Fibroblast of villous mesenchyme (primary cell): ENCODE data around the gene RBM39. TPM values are rescaled to one million over a fixed set of nuclear protein-coding genes. Genes with fewer than 3 reads are reported as not detected.

Experiments
- DNase-seq: peaks from one replicate; pipeline ENCODE4 v3.0.0-alpha.2; 2010; ENCODE audit warnings: low read depth
- H3K4me3 ChIP-seq: 2 replicates; pipeline ENCODE4 v1.5.1; 2011; ENCODE audit warnings: low read depth, mild to moderate bottlenecking, low read length
- small RNA-seq: library from RNA; depleted of rRNA; stranded (forward); fragments of <200 nt; gene quantifications from one replicate; pipeline ENCODE3, GENCODE V24; 2012
- total RNA-seq: library from RNA; depleted of rRNA; stranded (reverse); fragments of >200 nt; gene quantifications from 2 replicates; pipeline ENCODE4 v1.2.3, GENCODE V29; 2012
- TF ChIP-seq, protein P1 (sequence below): IDR thresholded peaks from 2 replicates; pipeline ENCODE4 v1.5.1; 2012; ENCODE audit warnings: low read depth, mild to moderate bottlenecking, low read length; ENCODE audit not compliant: insufficient read depth

RBM39 gene
- total RNA-seq, 1 donor, result 372 TPM

DNA sequence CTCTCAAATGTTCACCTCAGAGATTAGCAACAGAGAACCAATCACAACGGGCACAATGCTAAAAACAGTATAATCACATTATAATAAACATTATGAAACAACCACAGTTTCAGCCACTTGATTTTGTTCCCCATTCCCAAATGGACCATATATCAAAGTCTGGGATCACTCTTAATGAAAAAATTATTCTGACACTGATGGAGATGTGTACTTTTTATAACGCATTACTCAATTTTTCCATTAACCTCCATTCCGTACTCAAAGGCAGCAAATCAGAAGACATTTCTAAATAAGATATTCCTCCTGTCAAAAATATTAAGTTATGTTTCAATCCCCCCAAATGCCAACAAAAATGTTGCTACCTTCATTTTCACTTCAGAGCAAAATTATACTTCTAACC, 80.2 kb downstream of the RBM39 start:
- TF ChIP-seq, protein P1, sequence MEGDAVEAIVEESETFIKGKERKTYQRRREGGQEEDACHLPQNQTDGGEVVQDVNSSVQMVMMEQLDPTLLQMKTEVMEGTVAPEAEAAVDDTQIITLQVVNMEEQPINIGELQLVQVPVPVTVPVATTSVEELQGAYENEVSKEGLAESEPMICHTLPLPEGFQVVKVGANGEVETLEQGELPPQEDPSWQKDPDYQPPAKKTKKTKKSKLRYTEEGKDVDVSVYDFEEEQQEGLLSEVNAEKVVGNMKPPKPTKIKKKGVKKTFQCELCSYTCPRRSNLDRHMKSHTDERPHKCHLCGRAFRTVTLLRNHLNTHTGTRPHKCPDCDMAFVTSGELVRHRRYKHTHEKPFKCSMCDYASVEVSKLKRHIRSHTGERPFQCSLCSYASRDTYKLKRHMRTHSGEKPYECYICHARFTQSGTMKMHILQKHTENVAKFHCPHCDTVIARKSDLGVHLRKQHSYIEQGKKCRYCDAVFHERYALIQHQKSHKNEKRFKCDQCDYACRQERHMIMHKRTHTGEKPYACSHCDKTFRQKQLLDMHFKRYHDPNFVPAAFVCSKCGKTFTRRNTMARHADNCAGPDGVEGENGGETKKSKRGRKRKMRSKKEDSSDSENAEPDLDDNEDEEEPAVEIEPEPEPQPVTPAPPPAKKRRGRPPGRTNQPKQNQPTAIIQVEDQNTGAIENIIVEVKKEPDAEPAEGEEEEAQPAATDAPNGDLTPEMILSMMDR, result no peak
- DNase-seq, result no peak
- peak overlapping the region; percentile 96 for H3K4me3 ChIP-seq

DNA sequence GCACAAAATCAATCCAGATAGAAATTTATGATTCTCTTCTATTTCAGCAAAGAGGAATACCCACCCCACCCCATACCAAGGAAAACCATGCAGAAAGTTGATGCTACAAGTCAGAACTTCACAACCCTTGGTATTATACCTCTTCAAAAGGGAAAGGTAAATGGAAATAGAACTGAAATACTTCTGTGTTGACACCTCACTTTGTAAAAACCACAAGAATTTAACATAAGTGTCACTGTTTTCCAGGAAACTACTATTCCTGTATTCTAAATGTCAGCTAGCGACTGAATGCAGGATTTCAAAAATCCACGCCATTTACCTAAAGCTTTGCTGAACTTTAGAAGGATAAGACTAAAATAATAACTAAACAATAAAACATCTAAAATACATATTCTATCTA, 81.0 kb downstream of the RBM39 start:
- TF ChIP-seq, protein P1, result no peak
- H3K4me3 ChIP-seq, result no peak overlapping the region
- DNase-seq, result no peak

DNA sequence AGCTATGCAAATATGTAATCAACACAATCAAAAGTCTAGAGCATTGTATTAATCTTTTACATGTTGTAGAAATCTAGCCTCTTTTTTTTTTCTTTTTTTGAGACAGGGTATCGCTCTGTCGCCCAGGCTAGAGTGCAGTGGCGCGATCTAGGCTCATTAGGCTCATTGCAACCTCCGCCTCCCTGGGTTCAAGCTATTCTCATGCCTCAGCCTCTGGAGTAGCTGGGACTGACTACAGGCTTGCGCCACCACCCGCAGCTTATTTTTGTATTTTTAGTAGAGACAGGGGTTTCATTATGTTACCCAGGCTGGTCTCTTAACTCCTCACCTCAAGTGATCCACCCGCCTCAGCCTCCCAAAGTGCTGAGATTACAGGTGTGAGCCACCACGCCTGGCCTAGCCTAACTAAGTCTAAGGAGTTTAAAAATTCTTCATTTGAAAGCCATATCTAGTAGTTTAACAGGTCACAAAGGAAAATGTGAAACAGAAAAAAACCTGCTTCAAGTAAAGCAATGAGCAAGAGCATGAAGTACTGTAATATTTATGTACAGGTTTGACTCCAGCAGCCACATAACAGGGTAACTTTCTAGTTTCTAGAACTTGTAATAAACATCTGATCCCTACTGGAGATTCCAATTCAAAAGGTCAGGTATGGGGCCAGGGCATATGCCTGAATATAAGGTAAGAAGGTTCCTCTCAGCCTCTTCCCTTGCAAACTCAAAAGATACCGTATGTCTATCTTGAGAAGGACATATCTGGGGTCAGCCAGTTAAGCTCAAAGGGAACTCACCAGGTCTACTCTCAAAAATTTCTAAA, 81.7 kb downstream of the RBM39 start:
- TF ChIP-seq, protein P1, result no peak
- DNase-seq, result no peak
- H3K4me3 ChIP-seq, result no peak overlapping the region

DNA sequence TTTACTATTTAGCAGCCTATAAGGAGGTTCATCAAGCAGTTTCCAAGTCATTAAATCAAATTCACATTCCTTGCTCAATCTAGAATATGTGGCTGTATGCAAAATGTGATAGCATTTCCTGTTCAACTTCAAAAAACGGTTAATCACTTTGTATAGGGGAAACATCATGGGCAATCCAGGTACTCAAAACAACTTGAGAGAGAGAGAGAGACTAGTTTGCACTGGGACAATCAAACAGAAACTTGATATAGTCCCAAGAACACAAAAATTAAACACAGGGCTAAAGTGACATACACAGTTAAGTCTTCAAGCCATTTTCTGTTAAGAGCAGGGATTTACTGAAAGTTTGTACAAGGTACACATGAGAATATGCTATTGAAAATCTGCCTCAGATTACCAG, 84.8 kb downstream of the RBM39 start:
- no peak overlapping the region for H3K4me3 ChIP-seq
- DNase-seq, result no peak
- TF ChIP-seq, protein P1, result no peak

DNA sequence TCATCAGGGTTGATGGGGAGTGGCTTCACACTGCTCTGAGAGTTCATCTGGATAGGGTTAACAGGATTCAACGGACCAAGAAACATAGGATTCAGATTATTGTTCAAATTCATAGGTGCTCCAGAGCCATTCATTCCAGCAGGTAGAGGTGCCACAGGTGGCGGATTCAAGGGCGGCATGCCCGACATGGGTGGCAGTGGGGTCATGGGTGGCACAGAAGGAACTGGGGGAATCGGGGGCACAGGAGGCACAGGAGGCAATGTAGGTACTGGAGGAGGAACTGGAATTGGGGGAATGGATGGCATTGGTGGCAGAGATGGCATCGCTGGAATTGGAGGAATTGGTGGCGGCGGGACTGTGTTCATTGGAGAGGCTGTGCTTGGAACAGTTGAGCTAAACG, 87.6 kb downstream of the RBM39 start:
- DNase-seq, result no peak
- TF ChIP-seq, protein P1, result no peak

DNA sequence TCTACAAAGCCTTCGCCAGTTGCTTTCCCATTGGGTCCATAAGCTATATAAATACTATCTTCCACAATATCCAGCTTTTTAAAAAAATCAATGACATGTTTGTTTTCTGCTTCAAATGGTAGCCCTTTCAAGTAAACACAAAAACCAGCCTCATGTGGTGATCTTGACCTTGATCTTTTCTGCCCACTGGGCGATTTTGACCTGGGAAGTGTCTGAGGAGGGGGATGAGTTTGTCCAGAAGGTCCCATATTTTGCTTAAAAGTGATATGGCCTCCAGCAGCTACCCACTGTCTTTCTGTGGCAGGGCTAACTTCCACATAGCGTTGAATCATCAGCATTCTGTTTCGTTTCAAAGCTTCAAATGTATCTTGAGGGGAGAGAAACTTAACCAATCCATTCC, 88.2 kb downstream of the RBM39 start:
- TF ChIP-seq, protein P1, result no peak

More for the DNA sequence above, 87.6 kb downstream of the RBM39 start:
- H3K4me3 ChIP-seq, result no peak overlapping the region

More for the DNA sequence above, 88.2 kb downstream of the RBM39 start:
- H3K4me3 ChIP-seq, result no peak overlapping the region
- DNase-seq, result no peak

Small RNAs within 50 kb of the gene (small RNA-seq; reads per million reads assigned to genes)
- not detected for gene RF00026

Other genes with a start within 250 kb of the RBM39 start
- gene C20orf173, start 212.6 kb downstream of the RBM39 start, total RNA-seq, result not detected in 2 replicates
- gene ERGIC3, start 200.2 kb downstream of the RBM39 start, total RNA-seq, result 278 and 325 TPM in 2 replicates
- gene SPAG4, start 126.4 kb downstream of the RBM39 start, total RNA-seq, result 5.6 and 8.1 TPM in 2 replicates
- 92.0 and 143 TPM in 2 replicates for gene CPNE1, start 77.4 kb downstream of the RBM39 start, total RNA-seq
- 50.9 and 56.1 TPM in 2 replicates for gene RBM12, start 77.4 kb downstream of the RBM39 start, total RNA-seq
- 37.0 and 40.6 TPM in 2 replicates for gene NFS1, start 42.9 kb downstream of the RBM39 start, total RNA-seq
- gene ROMO1, start 42.9 kb downstream of the RBM39 start, total RNA-seq, result 143 and 189 TPM in 2 replicates
- gene PHF20, start 29.8 kb upstream of the RBM39 start, total RNA-seq, result 32.5 and 34.5 TPM in 2 replicates
- 41.0 and 92.1 TPM in 2 replicates for gene SCAND1, start 212.2 kb upstream of the RBM39 start, total RNA-seq
- 1.7 and 4.5 TPM in 2 replicates for gene CNBD2, start 226.3 kb upstream of the RBM39 start, total RNA-seq